ENCODE data around the gene OR1F1.

- no peak for TF ChIP-seq CTCF (IDR thresholded peaks at IDR 0.05)
- TF ChIP-seq POLR2AphosphoS5 (IDR thresholded peaks at IDR 0.05): no peak
- TF ChIP-seq EP300 (IDR thresholded peaks at IDR 0.05): no peak
Measured at GRCh38 chr16:3207086-3207953, 19.3 kb downstream of the OR1F1 start.
